CD14-positive monocyte (primary cell): Measurements from ENCODE around the gene BTAF1. TPM values are rescaled to one million over a fixed set of nuclear protein-coding genes. Genes with fewer than 3 reads are reported as not detected.
A peak's percentile ranks its signal among the peaks of the same experiment; 100 is the strongest.
"Not testable (repeated sequence)": the region's sequence is repeated elsewhere in the genome, so short reads cannot be mapped to it uniquely, and the experiment has no call there.

Experiments used
- DNase-seq, 3 donors: peaks; one replicate each; pipeline ENCODE4 v3.0.0-alpha.2; 2011 to 2022
- H2AFZ ChIP-seq: 2 replicates; pipeline ENCODE4 v1.6.0; 2012; ENCODE audit warnings: mild to moderate bottlenecking, low read depth, low read length, inconsistent platforms; ENCODE audit not compliant: insufficient read depth, poor library complexity, severe bottlenecking
- H3K27ac ChIP-seq, 2 donors: 1 replicate in 1 of 2; 2 replicates in 1 of 2; pipeline ENCODE4 v1.5.1; 2012 to 2013; ENCODE audit warnings: low read length in 2 of 2, control low read depth in 1 of 2, inconsistent platforms in 1 of 2, low read depth in 1 of 2, mild to moderate bottlenecking in 1 of 2
- H3K27me3 ChIP-seq, 2 donors: one replicate each; pipeline versions ENCODE4 v1.6.0 to v1.6.1; 2011 to 2013; ENCODE audit warnings: low read length in 2 of 2; ENCODE audit not compliant: control insufficient read depth in 2 of 2, insufficient read depth in 2 of 2
- H3K36me3 ChIP-seq, 2 donors: replicated peaks in 1 of 2; 1 replicate in 1 of 2; 2 replicates in 1 of 2; pipeline versions ENCODE4 v1.5.1 to v1.6.1; 2012 to 2013; ENCODE audit warnings: low read length in 2 of 2, control low read depth in 1 of 2, inconsistent platforms in 1 of 2, mild to moderate bottlenecking in 1 of 2; ENCODE audit not compliant: insufficient read depth in 2 of 2, control insufficient read depth in 1 of 2
- H3K4me1 ChIP-seq, 2 donors: 1 replicate in 1 of 2; 2 replicates in 1 of 2; pipeline versions ENCODE4 v1.5.1 to v1.6.1; 2012 to 2013; ENCODE audit warnings: low read length in 2 of 2, control low read depth in 1 of 2, inconsistent platforms in 1 of 2, mild to moderate bottlenecking in 1 of 2, moderate library complexity in 1 of 2; ENCODE audit not compliant: insufficient read depth in 2 of 2, control insufficient read depth in 1 of 2
- H3K4me2 ChIP-seq: replicated peaks from 2 replicates; pipeline ENCODE3; 2012; ENCODE audit warnings: low read length, moderate library complexity, mild to moderate bottlenecking; ENCODE audit not compliant: poor library complexity, severe bottlenecking; ENCODE audit errors: extremely low read depth
- H3K4me3 ChIP-seq, 3 experiments: fragments of 200-600 bp in 1 of 3; sonication (generic) in 1 of 3; replicated peaks in 1 of 3; 1 replicate in 2 of 3; 2 replicates in 1 of 3; pipeline ENCODE4 v1.5.1; 2011 to 2013; ENCODE audit warnings: low read length in 3 of 3, mild to moderate bottlenecking in 3 of 3, control low read depth in 2 of 3, low read depth in 2 of 3, inconsistent platforms in 1 of 3, moderate library complexity in 1 of 3
- H3K79me2 ChIP-seq: 2 replicates; pipeline ENCODE4 v1.6.0; 2012; ENCODE audit warnings: mild to moderate bottlenecking, control low read depth, inconsistent platforms, low read length, moderate library complexity; ENCODE audit not compliant: insufficient read depth
- H3K9ac ChIP-seq: 2 replicates; pipeline ENCODE4 v1.6.0; 2017; ENCODE audit warnings: low read length, mild to moderate bottlenecking; ENCODE audit not compliant: insufficient read depth, poor library complexity, severe bottlenecking
- H3K9me3 ChIP-seq, 2 donors: replicated peaks in 1 of 2; 1 replicate in 1 of 2; 2 replicates in 1 of 2; pipeline versions ENCODE4 v1.5.1 to v1.6.1; 2012 to 2013; ENCODE audit warnings: low read length in 2 of 2, control low read depth in 1 of 2; ENCODE audit not compliant: control insufficient read depth in 1 of 2, insufficient read depth in 1 of 2
- H4K20me1 ChIP-seq: 2 replicates; pipeline ENCODE4 v1.6.0; 2012; ENCODE audit warnings: mild to moderate bottlenecking, low read length, control low read depth, moderate library complexity; ENCODE audit not compliant: insufficient read depth
- H3K27ac Mint-ChIP-seq, 7 donors: one replicate each; pipeline ENCODE4 v1.8.0; 2020; ENCODE audit warnings: mild to moderate bottlenecking in 7 of 7, mixed read lengths in 7 of 7, moderate library complexity in 6 of 7, inconsistent platforms in 2 of 7
- H3K27me3 Mint-ChIP-seq, 3 donors: one replicate each; pipeline ENCODE4 v1.8.0; 2021 to 2022; ENCODE audit warnings: low read depth in 3 of 3, mild to moderate bottlenecking in 3 of 3, mixed read lengths in 3 of 3, moderate library complexity in 3 of 3, inconsistent platforms in 1 of 3
- H3K36me3 Mint-ChIP-seq, 2 donors: one replicate each; pipeline ENCODE4 v1.8.0; 2020; ENCODE audit warnings: mixed read lengths in 2 of 2, inconsistent platforms in 1 of 2, mild to moderate bottlenecking in 1 of 2
- H3K4me1 Mint-ChIP-seq: one replicate; pipeline ENCODE4 v1.8.0; 2020; ENCODE audit warnings: mild to moderate bottlenecking, mixed read lengths
- H3K4me3 Mint-ChIP-seq, 2 donors: one replicate each; pipeline ENCODE4 v1.8.0; 2020; ENCODE audit warnings: mild to moderate bottlenecking in 2 of 2, mixed read lengths in 2 of 2, moderate library complexity in 1 of 2
- H3K9me3 Mint-ChIP-seq, 7 donors: one replicate each; pipeline ENCODE4 v1.8.0; 2020 to 2022; ENCODE audit warnings: mixed read lengths in 7 of 7, mild to moderate bottlenecking in 6 of 7, moderate library complexity in 6 of 7, inconsistent platforms in 2 of 7
- WGBS: methylation state at CpG from one replicate; pipeline ENCODE4 v1.1.5; 2013; ENCODE audit warnings: missing lambda C conversion rate; ENCODE audit not compliant: insufficient coverage; 5-methylcytosine and 5-hydroxymethylcytosine counted together
- intact Hi-C, 2 donors: fragments of 100-400 bp; cut with micrococcal nuclease; formaldehyde crosslinking; loops; one replicate each; pipeline versions ENCODE4 v1.15.0 to v1.15.1; 2023
- polyA plus RNA-seq, 3 donors: library from polyadenylated mRNA; depleted of rRNA in 1 of 3; unstranded in 2 of 3; stranded (reverse) in 1 of 3; fragments of 300-500 nt in 2 of 3; fragments of >200 nt in 1 of 3; fragmentation: Illumina TruSeq in 2 of 3; gene quantifications; 1 replicate in 2 of 3; 2 replicates in 1 of 3; pipeline ENCODE4 v1.2.3, GENCODE V29; 2012 to 2021
- TF ChIP-seq, protein P1 (sequence below): fragments of 200-600 bp; IDR thresholded peaks from one replicate; pipeline ENCODE4 v1.8.0; 2022; ENCODE audit warnings: antibody characterized with exemption, mild to moderate bottlenecking

The BTAF1 gene
- polyA plus RNA-seq, 3 donors: 3.7 to 59.8 (median 5.1) TPM

GRCh38 chr10:92027141-92027540 lies 103.6 kb downstream of the BTAF1 start:
- Histone ChIP-seq H3K27me3 (no peaks in the 10 kb centered on the region), H3K79me2 (no peaks in the 10 kb centered on the region), H2AFZ (no peak overlapping the region), H3K27ac (no peak overlapping the region), H3K4me3 (no peak overlapping the region), H4K20me1 (no peaks in the 10 kb centered on the region), H3K4me1 (no peaks in the 10 kb centered on the region), H3K9me3 (no peaks in the 10 kb centered on the region), H3K9ac (no peak overlapping the region), H3K36me3 (peaks cover 89 to 100% of the 10 kb centered on the region in 2 donors), H3K4me2 (no peak overlapping the region)
- Mint-ChIP-seq H3K27ac (no peak overlapping the region), H3K36me3 (peaks cover 71 to 83% of the 10 kb centered on the region in 2 donors), H3K4me1 (no peaks in the 10 kb centered on the region), H3K27me3 (no peaks in the 10 kb centered on the region), H3K9me3 (no peaks in the 10 kb centered on the region), H3K4me3 (no peak overlapping the region)
- 96% methylated on average over 4 of the region's 4 CpGs for WGBS
- no peak for DNase-seq
- TF ChIP-seq, protein P1, sequence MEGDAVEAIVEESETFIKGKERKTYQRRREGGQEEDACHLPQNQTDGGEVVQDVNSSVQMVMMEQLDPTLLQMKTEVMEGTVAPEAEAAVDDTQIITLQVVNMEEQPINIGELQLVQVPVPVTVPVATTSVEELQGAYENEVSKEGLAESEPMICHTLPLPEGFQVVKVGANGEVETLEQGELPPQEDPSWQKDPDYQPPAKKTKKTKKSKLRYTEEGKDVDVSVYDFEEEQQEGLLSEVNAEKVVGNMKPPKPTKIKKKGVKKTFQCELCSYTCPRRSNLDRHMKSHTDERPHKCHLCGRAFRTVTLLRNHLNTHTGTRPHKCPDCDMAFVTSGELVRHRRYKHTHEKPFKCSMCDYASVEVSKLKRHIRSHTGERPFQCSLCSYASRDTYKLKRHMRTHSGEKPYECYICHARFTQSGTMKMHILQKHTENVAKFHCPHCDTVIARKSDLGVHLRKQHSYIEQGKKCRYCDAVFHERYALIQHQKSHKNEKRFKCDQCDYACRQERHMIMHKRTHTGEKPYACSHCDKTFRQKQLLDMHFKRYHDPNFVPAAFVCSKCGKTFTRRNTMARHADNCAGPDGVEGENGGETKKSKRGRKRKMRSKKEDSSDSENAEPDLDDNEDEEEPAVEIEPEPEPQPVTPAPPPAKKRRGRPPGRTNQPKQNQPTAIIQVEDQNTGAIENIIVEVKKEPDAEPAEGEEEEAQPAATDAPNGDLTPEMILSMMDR: no peak
- intact Hi-C loops: no loop called here

GRCh38 chr10:92031580-92031979 lies 108.0 kb downstream of the BTAF1 start:
- no peaks in the 10 kb centered on the region for H3K9me3 Mint-ChIP-seq
- H3K4me2 ChIP-seq: no peak overlapping the region
- intact Hi-C loops: no loop called here
- no peaks in the 10 kb centered on the region for H3K27me3 ChIP-seq
- H3K4me1 Mint-ChIP-seq: no peaks in the 10 kb centered on the region
- TF ChIP-seq, protein P1: no peak
- no peak overlapping the region for H2AFZ ChIP-seq
- 94% methylated on average over 3 of the region's 3 CpGs for WGBS
- H3K4me3 ChIP-seq: no peak overlapping the region
- H3K27ac Mint-ChIP-seq: no peak overlapping the region
- no peaks in the 10 kb centered on the region for H4K20me1 ChIP-seq
- H3K4me1 ChIP-seq: no peaks in the 10 kb centered on the region
- no peak overlapping the region for H3K9ac ChIP-seq
- H3K36me3 Mint-ChIP-seq: peaks cover 58 to 66% of the 10 kb centered on the region in 2 donors
- no peak overlapping the region for H3K27ac ChIP-seq
- no peak for DNase-seq
- H3K36me3 ChIP-seq: peaks cover 66 to 84% of the 10 kb centered on the region in 2 donors
- no peaks in the 10 kb centered on the region for H3K9me3 ChIP-seq
- H3K27me3 Mint-ChIP-seq: no peaks in the 10 kb centered on the region
- no peak overlapping the region for H3K4me3 Mint-ChIP-seq
- H3K79me2 ChIP-seq: no peaks in the 10 kb centered on the region

GRCh38 chr10:92033070-92033469 lies 109.5 kb downstream of the BTAF1 start:
- H2AFZ ChIP-seq, H3K4me2 ChIP-seq, H3K27ac ChIP-seq, H3K27me3 ChIP-seq, DNase-seq, H3K79me2 ChIP-seq, H3K4me3 ChIP-seq, intact Hi-C loops, H4K20me1 ChIP-seq, H3K9me3 ChIP-seq, H3K4me1 Mint-ChIP-seq, H3K4me3 Mint-ChIP-seq, H3K9ac ChIP-seq, H3K4me1 ChIP-seq, H3K27me3 Mint-ChIP-seq, H3K9me3 Mint-ChIP-seq: not testable (repeated sequence)
- 100% methylated on average over 3 of the region's 3 CpGs for WGBS
- H3K36me3 ChIP-seq: peaks cover 51 to 70% of the 10 kb centered on the region in 2 donors
- peaks cover 47 to 53% of the 10 kb centered on the region in 2 donors for H3K36me3 Mint-ChIP-seq
- H3K27ac Mint-ChIP-seq: peak overlapping the region in 1 of 7 donors; percentile 10
